Heart right ventricle (tissue), 16 donors: Measurements from ENCODE around the gene MAP3K4. TPM values are rescaled to one million over a fixed set of nuclear protein-coding genes. Genes with fewer than 3 reads are reported as not detected.

Experiments
- ATAC-seq, 8 donors: fragments of 200-7000 bp; cut with Tn5 transposase; one replicate each; pipeline ENCODE4 v1.9.1; 2020; ENCODE audit warnings: mild to moderate bottlenecking in 8 of 8, moderate library complexity in 8 of 8, moderate number of reproducible peaks in 1 of 8
- DNase-seq, 2 donors: peaks; one replicate each; pipeline ENCODE4 v3.0.0-alpha.2; 2020
- H3K27ac ChIP-seq, 10 donors: fragments of 200-600 bp; sonication (generic) in 2 of 10; one replicate each; pipeline versions ENCODE4 v1.5.0 to v1.8.0; 2020 to 2022; ENCODE audit warnings: mild to moderate bottlenecking in 3 of 10
- H3K27me3 ChIP-seq, 7 donors: fragments of 200-600 bp; one replicate each; pipeline ENCODE4 v1.8.0; 2021 to 2022; ENCODE audit warnings: mild to moderate bottlenecking in 2 of 7
- H3K36me3 ChIP-seq, 9 donors: fragments of 200-600 bp; sonication (generic) in 1 of 9; one replicate each; pipeline versions ENCODE4 v1.5.0 to v1.8.0; 2020 to 2022; ENCODE audit warnings: mild to moderate bottlenecking in 2 of 9
- H3K4me1 ChIP-seq, 9 donors: fragments of 200-600 bp; sonication (generic) in 1 of 9; one replicate each; pipeline versions ENCODE4 v1.5.0 to v1.8.0; 2020 to 2022; ENCODE audit warnings: mild to moderate bottlenecking in 4 of 9
- H3K4me3 ChIP-seq, 10 donors: fragments of 200-600 bp; sonication (generic) in 2 of 10; one replicate each; pipeline versions ENCODE4 v1.5.0 to v1.8.0; 2020 to 2022; ENCODE audit warnings: mild to moderate bottlenecking in 7 of 10, moderate library complexity in 2 of 10
- H3K9me3 ChIP-seq, 11 donors: fragments of 200-600 bp in 10 of 11; sonication (generic) in 2 of 11; one replicate each; pipeline versions ENCODE4 v1.5.0 to v1.8.0; 2013 to 2022; ENCODE audit warnings: mild to moderate bottlenecking in 2 of 11, control low read depth in 1 of 11, moderate library complexity in 1 of 11
- CTCF ChIP-seq, 9 donors: fragments of 200-600 bp; sonication (generic) in 2 of 9; IDR thresholded peaks; one replicate each; pipeline versions ENCODE4 v1.5.0 to v1.8.0; 2021 to 2022; ENCODE audit warnings: antibody characterized with exemption in 9 of 9, mild to moderate bottlenecking in 5 of 9, moderate library complexity in 1 of 9
- WGBS, 2 donors: extraction: QIAGEN DNeasy Blood & Tissue Kit; methylation state at CpG; one replicate each; pipeline ENCODE4 v1.1.7; 2013; ENCODE audit warnings: inconsistent platforms in 1 of 2; 5-methylcytosine and 5-hydroxymethylcytosine counted together
- intact Hi-C, 10 donors: fragments of 100-400 bp; cut with DNase I; formaldehyde crosslinking; loops; one replicate each; pipeline versions ENCODE4 v1.11.1 to v1.14.2; 2022
- polyA plus RNA-seq, 2 donors: library from polyadenylated mRNA; stranded (reverse); fragments of 200-250 nt; gene quantifications; one replicate each; pipeline ENCODE4 v1.2.3, GENCODE V29; 2013
- total RNA-seq, 10 donors: library from RNA; stranded (reverse); fragmentation: NEBNext Ultra II Directional in 3 of 10; extraction: Animal tissue kit (Norgen Biotek cat#: 25700) in 3 of 10; gene quantifications; one replicate each; pipeline versions ENCODE4 v1.2.1 to v1.2.4, GENCODE V29; 2021 to 2023
- donor health status: Arrhythmogenic right ventricular cardiomyopathy.
- donor health status: ischemic (EF 13 %, LVEDD 7.1; RV severe dilation, severe dysfunction).
- donor health status: healthy with polysubstance abuse.
- donor health status: DM: no; HTN: yes; CAD: no.
- donor health status: DM: no; HTN: no; CAD: no.
- donor health status: ischemic (EF 25% LVEDD 6.9; RV normal size, moderate dysfunction).
- donor health status: ischemic (EF 25% LVEDD 5.7; RV mildly dilated, moderate dysfunction).
- donor health status: healthy.
- donor health status: DM: yes; HTN: yes; CAD: no.
- donor health status: Ischemic cardiomyopathy.
- donor health status: ischemic (EF 35%, LVEDD 5.7; RV mildly dilated, moderate dysfunction).
- donor health status: nonischemic (EF 11% LVEDD 7.7; RV severe dilation, severe dysfunction).
- donor health status: DM: yes; HTN: yes; CAD: no.
- donor health status: PGD.
- donor health status: ischemic (EF 29% LVEDD 5.4; RV normal size, mild dysfunction).
- donor health status: nonischemic (EF 23%, LVEDD 6.1; RV moderate dilation, normal function).

Gene MAP3K4
- total and polyA plus RNA-seq, 12 donors, result 10.5 to 50.2 (median 30.9) TPM

GRCh38 chr6:161135695-161136591 lies 144.4 kb downstream of the MAP3K4 start:
- DNase-seq (no peak), ATAC-seq (no peak)
- TF ChIP-seq CTCF (IDR thresholded peaks at IDR 0.05), result no peak
- WGBS, 2 donors, result 86% methylated on average over 23 of the region's 23 CpGs
- Histone ChIP-seq H3K4me3 (no peak overlapping the region), H3K36me3 (peaks cover 0 to 68% (median 0%) of the 10 kb centered on the region in 9 donors), H3K9me3 (no peaks in the 10 kb centered on the region), H3K27me3 (no peaks in the 10 kb centered on the region), H3K27ac (no peak overlapping the region), H3K4me1 (peaks cover 0 to 22% (median 0%) of the 10 kb centered on the region in 9 donors)
- intact Hi-C loops, result no loop called here

GRCh38 chr6:161136655-161137054 lies 145.1 kb downstream of the MAP3K4 start:
- intact Hi-C loops, result no loop called here
- Histone ChIP-seq H3K9me3 (no peaks in the 10 kb centered on the region), H3K36me3 (peaks cover 0 to 68% (median 0%) of the 10 kb centered on the region in 9 donors), H3K27ac (no peak overlapping the region), H3K27me3 (no peaks in the 10 kb centered on the region), H3K4me3 (no peak overlapping the region), H3K4me1 (peaks cover 0 to 19% (median 0%) of the 10 kb centered on the region in 9 donors)
- TF ChIP-seq CTCF (IDR thresholded peaks at IDR 0.05), result no peak
- 90 to 91% methylated on average over 11 of the region's 11 CpGs for WGBS, 2 donors
- DNase-seq (no peak), ATAC-seq (no peak)

- Histone ChIP-seq H3K4me1 (peaks cover 0 to 12% (median 0%) of the 10 kb centered on the region in 9 donors), H3K27ac (no peak overlapping the region), H3K27me3 (no peaks in the 10 kb centered on the region), H3K4me3 (no peak overlapping the region), H3K36me3 (peaks cover 0 to 62% (median 0%) of the 10 kb centered on the region in 9 donors), H3K9me3 (no peaks in the 10 kb centered on the region)
- ATAC-seq (no peak), DNase-seq (no peak)
- WGBS, 2 donors, result 97% methylated on average over 11 of the region's 11 CpGs
- TF ChIP-seq CTCF (IDR thresholded peaks at IDR 0.05), result no peak
- intact Hi-C loops, result no loop called here
Observed at GRCh38 chr6:161137320-161137719, 145.8 kb downstream of the MAP3K4 start.

- H3K36me3 ChIP-seq, result peaks cover 0 to 60% (median 0%) of the 10 kb centered on the region in 9 donors
Observed at GRCh38 chr6:161137839-161138542, 146.4 kb downstream of the MAP3K4 start.

More at GRCh38 chr6:161137839-161138542, 146.4 kb downstream of the MAP3K4 start:
- no peak for ATAC-seq
- no peak for TF ChIP-seq CTCF (IDR thresholded peaks at IDR 0.05)
- H3K9me3 ChIP-seq, result no peaks in the 10 kb centered on the region
- H3K4me3 ChIP-seq, result no peak overlapping the region
- peaks cover 0 to 10% (median 0%) of the 10 kb centered on the region in 9 donors for H3K4me1 ChIP-seq
- no peaks in the 10 kb centered on the region for H3K27me3 ChIP-seq
- no peak overlapping the region for H3K27ac ChIP-seq
- intact Hi-C loops, result no loop called here
- no peak for DNase-seq
- 97% methylated on average over 12 of the region's 12 CpGs for WGBS, 2 donors
